Inflammatory macrophage (primary cell): Measurements from ENCODE around the gene YIPF4.
"Not testable (repeated sequence)": the region's sequence is repeated elsewhere in the genome, so short reads cannot be mapped to it uniquely, and the experiment has no call there.

ENCODE experiments used
- DNase-seq, 2 donors: peaks; one replicate each; pipeline ENCODE4 v3.0.0-alpha.2; 2020 to 2022
- total RNA-seq, 18 experiments: gene quantifications; one replicate each; lab custom pipeline; 2026; ENCODE audit warnings: mixed read lengths in 6 of 18, inconsistent platforms in 2 of 18; lab: John Stamatoyannopoulos, UW

Gene YIPF4
- 23.5 to 67.5 (median 39.9) reads per million in 18 experiments for total RNA-seq

DNA sequence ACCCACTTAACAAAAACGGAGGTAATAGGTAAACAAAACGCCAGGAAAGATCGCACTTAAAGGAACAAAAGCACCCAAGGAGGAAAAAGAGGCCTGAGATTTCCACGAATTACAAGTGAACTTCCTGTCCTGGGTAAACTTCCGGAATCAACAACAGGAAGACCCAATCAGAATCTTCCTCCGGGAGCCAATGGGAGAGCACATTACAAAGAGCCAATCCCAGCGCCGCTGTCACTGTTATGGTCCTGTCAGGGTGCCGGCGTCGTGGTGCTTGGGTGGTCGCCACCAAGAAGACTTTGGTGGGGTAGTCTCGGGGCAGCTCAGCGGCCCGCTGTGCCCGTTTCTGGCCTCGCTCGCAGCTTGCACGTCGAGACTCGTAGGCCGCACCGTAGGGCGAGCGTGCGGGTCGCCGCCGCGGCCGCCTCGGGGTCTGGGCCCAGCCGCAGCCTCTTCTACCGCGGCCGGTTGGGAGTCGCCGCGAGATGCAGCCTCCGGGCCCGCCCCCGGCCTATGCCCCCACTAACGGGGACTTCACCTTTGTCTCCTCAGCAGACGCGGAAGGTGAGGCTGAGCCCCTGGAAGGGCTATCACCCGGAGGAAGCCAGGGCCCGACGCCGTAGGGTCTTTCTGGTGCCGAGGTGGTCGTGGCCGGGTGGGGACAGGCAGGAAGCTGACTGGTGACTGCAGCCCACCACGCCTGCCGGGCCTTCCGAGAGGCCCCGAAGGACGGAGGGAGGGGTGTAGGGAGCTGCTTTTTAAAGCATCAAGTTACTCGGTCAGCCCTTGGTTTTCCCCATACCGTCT, at the start of gene YIPF4:
YIPF4 (plus strand) TSS at position 231 of the 804 bp plus-strand sequence; CDS start at position 483, 252 bp downstream.
- DNase-seq, result peak; percentile 93 to 95

DNA sequence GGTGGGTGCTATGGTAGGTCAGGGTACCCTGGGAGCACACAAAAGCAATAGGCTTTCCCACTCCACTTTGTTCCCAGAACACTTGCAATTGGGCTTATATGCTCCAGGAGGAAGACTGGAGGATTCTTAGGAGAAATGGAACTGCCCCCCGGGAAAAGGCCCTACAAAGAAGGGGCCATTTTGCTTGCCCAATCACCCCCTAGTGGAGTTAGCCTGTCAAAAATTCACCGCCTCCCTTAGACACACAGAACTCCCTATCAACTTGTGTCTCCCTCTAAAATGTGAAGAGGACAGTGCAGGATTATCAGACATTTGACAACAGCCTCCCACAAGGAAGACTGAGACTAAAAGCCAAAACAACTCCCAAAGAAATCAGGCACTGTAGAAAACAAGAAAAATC, 49.5 kb upstream of the YIPF4 start:
- no peak for DNase-seq

DNA sequence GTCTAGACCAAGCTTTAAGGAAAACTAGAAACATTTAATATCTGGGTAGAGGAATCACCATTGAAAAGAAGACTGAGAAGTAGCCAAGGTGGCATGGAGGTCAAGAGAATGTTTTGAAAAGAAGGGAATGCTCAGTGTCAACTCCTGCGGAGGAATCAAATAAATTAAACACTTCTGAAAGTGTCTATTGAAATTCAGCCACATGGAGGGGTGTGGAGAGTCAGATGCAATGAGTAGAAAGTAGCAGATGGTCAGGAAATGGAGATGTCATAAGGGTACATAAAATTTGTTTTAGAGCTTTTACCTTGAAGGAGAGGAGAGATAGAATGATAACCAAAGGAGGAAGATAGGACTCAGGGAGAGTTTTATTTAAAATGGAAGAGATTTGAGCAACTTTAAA, 48.1 kb upstream of the YIPF4 start:
- no peak for DNase-seq

DNA sequence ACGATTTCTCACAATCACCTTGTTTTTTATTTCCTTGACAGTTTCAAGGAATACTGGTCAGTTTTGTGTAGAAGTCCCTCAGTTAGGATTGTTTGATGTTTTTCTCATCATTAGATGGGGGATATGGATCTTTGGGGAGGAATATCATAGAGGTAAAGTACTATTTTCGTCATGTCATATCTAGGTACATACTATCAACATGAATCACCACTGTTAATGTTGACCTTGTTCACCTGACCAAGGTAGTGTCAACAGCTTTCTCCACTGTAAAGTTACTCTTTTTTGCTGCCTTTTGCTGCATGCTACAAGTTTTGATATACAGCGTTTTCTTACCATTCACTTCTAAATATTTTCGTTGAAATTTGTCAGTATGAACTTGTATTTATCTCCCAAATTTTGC, 45.7 kb upstream of the YIPF4 start:
- DNase-seq, result no peak

DNA sequence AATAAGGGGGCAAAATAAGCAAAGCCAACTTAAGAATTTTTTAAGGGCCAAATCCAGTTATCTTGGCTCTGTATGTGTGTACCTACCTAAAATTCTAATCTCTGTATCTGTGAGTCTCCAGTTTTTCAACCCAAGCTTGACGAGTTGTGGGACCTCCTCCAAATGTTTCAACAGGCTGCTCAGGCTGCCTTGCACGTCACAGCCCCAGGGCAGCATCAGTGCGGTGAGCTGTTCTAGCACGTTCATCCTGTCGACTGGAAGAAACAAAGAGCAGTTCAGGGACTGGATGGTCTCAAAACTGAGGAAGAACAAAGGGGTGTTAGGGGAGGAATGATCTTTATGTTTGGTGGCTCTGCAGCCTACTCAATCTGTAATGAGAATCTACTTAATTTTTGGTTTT, 42.4 kb upstream of the YIPF4 start:
- DNase-seq, result no peak

DNA sequence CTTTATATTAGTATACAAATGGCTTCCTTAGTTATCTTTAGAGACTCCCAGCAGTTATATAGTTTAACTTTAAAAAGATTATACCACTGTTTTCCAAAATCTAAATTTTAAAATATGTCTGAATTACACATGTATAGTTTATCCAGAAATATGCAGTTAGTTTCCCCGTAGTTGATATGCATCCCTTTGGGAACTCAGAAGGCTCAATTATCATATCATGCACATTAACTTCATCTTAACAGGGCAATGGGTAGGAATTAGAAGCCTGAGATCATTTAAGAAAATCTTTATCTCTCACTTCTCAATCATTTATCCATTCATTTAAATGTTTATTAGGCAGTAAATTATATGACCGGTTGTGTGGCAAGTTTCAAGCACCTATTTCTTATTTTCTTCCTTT, 40.2 kb upstream of the YIPF4 start:
- DNase-seq, result no peak

DNA sequence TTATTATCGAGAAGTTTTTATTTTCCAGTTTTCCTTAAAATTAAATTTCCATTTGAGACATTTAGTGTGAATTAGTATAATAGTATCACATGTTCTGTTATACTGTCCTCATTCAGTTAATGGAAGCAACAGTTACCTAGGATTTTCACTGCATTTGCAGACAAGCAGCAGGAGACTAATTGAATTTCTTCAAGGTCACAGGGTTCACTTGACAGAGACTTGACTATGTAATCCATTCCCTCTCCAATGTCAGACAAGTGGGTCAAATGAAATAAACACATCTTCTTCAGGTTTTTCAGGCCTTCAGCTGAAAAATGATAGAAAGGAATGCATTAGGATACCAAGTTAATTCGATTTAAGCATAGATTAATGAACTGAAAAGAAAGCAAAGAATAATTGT, 39.7 kb upstream of the YIPF4 start:
- no peak for DNase-seq

DNA sequence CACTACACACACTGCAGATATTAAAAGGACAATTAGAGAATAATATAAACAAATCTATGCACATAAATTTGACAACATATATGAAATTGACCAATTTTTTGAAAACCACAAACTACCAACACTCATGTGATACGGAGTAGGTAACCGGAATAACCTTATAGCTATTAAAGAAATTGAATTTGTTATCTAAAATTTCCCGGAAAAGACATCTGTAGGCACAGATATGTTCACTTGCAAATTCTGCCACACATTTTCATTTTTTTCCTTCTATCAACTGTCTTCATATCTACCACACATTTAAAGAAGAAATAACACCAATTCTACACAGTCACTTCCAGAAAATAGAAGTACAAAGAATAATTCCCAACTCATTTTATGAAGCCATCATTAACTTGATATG, 35.4 kb upstream of the YIPF4 start:
- no peak for DNase-seq

DNA sequence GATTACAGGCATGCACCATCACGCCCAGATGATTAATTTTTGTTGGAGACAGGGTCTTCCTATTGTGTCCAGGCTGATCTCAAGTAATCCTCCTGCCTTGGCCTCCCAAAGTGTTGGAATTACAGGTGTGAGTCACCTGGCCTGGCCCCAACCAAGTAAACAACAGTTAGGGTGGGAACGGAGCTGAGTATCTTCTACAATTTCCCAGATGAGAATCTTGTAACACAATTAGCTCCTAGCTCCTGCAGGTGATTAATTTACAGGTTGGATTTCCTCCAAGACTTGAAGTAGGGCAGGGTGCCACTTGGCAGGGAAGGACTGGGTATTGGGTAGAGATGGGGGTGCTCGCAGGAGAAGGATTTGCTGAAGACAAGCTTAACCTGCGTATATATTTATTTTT, 30.8 kb upstream of the YIPF4 start:
- DNase-seq, result no peak

DNA sequence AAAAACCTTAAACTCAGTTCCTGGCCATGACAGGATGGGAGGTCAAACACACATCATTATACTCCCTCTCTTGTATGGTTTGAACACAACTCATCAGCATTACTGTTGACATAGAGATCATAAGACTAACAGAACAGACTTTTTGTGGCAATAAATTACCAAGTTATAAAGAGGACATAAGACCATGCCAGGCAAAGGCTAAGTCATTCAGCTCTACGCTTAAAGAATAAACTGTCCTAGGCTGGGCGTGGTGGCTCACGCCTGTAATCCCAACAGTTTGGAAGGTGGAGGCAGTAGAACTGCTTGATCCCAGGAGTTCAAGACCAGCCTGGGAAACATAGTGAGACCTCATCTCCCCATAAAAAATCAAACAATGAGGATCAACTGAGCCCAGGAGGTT, 29.4 kb upstream of the YIPF4 start:
- DNase-seq, result no peak

DNA sequence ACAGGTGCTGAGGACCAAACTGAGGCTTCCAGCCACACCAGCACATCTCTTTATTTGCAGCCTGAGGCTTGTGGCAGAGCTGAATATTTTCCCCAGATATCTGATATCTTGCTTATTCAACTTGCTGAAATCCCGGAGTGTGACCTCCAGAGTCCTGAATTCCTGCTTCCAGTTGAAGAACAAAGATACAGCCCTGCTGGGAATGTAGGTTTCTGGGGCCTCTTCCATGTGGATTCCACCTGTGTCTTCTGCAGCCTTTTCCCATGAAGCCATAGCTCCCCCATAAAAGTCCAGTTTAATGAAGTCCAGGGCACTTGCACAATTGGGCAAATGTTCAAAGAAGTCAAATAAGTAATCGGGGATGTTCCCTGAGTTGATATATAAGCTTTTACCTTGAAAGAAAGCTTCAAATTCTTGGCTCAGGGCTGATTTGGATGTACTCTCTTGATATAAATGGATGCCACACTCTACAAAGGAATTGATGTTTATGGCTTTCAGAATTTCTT, 27.9 kb upstream of the YIPF4 start:
- DNase-seq, result no peak

DNA sequence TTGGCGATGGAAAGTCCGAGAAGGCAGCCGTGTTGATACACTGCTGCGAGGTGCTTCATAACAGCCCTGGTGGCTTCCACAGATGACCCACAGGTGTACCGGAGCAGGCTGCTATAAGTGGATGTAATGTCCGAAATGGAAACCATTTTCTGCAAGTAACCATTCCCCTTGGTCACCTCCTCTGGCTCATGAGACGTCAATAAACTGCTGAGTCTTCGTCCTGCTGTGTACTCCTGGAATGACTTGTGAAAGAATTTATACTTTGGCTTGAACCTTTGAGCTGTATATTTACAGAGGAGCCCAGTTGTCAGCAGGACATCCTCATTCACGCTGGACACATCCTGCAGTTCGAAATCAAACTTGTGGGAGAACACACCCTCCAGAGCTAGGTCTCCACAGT, 27.4 kb upstream of the YIPF4 start:
- DNase-seq, result no peak

DNA sequence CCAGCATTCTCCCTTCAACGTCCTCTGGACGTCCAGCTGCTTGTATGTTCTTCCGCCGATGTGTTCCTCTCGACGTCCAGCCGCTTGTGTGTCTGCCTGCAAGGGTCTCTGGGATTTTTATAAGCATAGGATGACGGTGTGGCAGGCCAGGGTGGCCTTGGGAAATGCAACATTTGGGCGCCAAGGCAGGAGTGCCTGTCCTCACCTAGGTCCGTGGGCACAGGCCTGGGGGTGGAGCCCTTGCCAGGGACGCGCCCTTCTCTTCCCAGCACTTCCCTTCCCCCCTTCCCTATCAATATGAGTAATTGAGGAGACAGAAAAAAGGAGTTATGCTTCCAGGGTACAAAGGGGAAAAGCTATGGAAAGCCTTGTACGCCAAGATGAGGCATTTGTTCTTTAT, 19.5 kb upstream of the YIPF4 start:
- no peak for DNase-seq

DNA sequence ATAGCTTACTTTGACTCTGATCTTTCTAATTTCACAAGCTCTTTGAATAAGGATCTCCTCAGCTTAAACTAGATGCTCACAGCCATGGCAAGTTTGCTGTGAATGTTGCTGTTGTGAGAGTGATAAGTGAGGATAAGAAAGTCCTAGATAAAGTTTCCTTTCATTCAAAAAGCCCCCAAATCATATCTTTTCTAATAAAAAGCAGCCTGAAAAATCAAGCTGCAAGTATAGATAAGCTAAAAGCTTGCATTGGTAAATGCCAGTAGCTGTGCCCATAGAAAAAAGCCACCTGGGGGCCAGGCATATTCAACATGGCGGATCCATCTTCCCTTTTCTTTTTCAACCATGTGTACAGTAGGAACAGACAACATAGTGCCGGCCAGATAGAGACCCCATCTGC, 17.3 kb upstream of the YIPF4 start:
- DNase-seq, result no peak

DNA sequence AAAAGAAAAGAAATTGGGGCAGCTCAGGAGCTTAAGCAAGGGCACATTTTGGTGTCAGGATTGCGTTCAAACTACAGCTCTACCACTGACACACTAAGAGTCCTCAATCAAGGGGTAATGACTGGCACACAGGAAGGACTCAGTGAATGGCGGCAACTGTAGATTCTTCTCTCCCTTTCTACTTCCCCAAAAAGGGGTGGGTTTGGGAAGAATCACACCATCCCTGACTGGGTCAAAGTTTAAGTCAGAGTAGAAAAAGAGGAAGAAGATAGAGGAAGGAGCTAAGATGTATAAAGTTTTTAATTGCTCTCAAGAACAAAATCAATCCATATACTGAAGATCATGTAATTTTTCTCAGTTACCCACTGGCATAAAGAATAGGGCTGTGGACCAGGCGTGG, 15.6 kb upstream of the YIPF4 start:
- DNase-seq, result peak; percentile 84 to 94

DNA sequence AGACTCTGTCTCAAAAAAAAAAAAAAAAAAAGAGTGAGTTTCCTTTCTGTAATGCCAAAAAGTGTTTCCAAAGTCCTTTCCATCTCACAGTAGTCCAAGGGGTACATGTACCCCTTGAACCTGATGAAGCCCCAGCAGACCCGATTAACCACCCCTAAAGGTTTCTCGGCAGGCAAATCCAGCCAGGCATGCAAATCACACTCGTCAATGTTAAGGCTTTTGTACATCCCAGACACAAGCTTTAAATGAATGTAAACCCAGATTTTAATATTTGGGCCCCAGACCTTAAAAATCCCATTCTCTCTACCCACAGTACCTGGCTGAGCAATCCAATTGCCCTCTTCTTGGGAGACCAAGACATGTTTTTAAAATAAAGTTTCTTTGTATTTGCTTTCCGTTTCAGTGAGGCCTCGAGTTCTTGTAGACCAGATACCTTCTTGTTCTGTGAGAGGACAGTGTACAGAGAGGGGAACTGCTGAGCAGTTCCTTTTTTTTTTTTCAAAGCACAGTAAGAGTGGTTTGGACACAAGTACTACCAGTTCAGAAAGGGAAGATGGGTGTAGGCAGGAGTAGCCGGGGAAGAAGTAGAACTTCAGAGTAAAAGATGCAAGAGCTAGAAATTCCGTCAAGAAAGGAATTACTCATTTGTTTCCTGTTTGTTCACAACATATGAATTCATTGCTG, 13.1 kb upstream of the YIPF4 start, which contains the start of gene NLRC4:
NLRC4 (minus strand) TSS at position 465 of the 684 bp plus-strand sequence. CDS start 8,111 bp downstream, outside the sequence.
- DNase-seq, result peak; percentile 91 to 95

DNA sequence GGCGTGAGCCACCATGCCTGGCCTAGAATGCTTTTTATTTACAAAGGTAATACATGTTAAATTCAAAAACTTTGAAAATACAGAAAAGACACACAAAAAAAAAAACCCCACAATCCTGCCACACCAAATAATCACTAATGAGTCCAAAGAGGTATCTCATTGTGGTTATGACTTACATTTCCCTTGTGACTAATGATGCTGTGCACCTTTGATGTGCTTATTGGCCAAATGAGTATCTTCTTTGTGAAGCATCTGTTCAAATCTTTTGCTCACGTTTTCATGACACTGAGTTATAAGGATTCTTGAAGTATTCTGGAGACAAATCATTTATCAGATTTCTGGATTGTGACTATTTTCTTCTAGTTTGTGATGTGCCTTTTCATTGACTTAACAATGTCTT, 6.6 kb upstream of the YIPF4 start:
- no peak for DNase-seq

DNA sequence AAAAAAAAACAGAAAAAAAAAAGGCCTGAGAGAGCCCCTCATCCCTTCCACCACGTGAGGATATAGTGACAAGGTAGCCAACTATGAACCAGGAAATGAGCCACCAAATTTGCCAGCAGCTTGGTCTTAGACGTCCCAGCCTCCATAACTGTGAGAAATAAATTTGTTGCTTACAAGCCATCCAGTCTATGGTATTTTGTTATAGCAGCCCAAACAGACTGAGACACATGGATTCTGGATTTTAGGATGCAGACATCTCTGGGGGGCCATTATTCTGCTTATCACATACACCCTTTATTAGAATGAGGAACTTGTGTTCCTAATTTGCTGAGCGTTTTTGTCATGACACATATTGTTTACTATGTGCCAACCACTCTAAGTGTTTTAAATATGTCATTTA, 5.4 kb upstream of the YIPF4 start:
- peak in 1 of 2 donors; percentile 5 for DNase-seq

DNA sequence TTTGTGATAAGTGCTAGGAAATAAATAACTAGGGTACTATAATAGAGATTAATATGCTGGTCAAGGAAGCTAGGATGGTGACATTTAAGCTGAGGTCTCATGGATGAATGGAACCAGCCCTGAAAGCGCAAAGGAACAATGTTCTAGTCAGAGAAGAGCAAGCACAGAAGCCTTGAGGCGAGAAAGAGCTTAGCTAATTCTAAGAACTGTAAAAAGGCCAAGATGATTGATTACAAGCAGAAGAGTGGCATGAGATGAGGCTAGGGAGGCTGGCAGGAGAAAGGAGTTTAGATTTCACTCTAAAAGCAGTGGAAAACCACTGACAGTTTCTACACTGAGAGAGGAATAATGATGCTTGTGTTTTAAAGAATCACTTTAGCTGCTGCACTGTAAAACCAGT, 3.4 kb upstream of the YIPF4 start:
- no peak for DNase-seq

DNA sequence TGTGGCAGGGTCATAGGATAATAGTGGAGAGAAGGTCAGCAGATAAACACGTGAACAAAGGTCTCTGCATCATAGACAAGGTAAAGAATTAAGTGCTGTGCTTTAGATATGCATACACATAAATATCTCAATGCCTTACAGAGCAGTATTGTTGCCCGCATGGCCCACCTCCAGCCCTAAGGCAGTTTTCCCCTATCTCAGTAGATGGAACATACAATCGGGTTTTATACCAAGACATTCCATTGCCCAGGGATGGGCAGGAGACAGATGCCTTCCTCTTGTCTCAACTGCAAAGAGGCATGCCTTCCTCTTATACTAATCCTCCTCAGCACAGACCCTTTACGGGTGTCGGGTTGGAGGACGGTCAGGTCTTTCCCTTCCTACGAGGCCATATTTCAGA, 1.9 kb upstream of the YIPF4 start:
- not testable (repeated sequence) for DNase-seq

DNA sequence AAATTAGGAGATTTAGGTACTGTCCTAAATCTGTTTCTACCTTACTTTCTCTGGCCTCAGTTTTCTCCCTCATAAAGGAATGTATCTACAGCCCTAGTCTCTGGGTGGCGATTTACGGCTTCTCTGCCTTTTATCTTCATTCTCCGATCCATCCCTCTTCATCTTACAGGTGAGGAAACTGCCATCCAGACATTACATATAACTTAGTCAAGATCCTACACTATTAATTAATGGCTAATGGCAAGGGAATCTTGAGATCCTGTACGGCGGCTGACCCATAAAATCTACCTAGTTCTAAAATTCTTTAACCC, 386 bp upstream of the YIPF4 start:
- no peak for DNase-seq

DNA sequence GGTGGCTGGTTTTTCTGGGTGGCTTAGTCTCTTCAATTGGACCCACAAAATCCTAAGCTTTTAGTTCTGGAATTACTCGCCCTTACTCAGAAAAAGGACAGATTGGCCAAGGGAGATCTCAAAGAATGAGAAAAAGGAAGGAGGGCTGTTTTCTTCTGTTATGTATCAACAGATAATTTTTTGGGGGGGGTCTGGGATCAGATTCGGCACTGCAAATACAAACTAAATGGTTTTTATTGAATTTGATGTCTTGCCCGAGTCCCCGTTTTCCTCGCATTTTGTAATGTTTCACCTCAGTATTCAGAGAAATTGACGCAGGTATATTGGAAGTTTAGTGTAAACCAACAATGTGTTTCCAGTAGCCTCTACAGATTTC, 762 bp downstream of the YIPF4 start:
- DNase-seq, result no peak

DNA sequence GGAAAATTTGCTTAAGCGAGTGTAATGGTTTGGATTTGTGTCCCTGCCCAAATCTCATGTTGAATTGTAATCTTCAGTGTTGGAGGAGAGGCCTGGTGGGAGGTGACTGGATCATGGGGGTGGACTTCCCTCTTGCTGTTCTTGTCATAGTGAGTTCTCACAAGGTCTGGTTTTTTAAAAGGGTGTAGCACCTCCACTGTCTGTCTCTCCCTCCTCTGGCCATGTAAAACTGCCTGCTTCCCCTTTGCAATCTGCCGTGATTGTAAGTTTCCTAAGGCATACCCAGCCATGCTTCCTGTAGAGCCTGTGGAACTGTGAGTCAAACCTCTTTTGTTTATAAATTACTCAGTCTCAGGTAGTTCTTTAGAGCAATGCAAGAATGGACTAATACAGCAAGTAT, 6.6 kb downstream of the YIPF4 start:
- peak; percentile 65 to 68 for DNase-seq
